ENCODE data around the gene DCC.

- TF ChIP-seq CTCF (IDR thresholded peaks at IDR 0.05): no peak
- no peak for TF ChIP-seq POLR2A (IDR thresholded peaks at IDR 0.05)
Observed at GRCh38 chr18:53080687-53081086, 740.7 kb downstream of the DCC start.
